Thyroid gland (tissue), 4 donors: ENCODE data around the gene NIPAL1.

Experiments
- POLR2A ChIP-seq, 2 donors: fragments of 450-650 bp; IDR thresholded peaks; one replicate each; pipeline ENCODE4 v1.6.1; 2017; ENCODE audit warnings: antibody characterized with exemption in 2 of 2, mild to moderate bottlenecking in 2 of 2, moderate library complexity in 1 of 2
- TF ChIP-seq, protein P1 (sequence below), 6 experiments: fragments of 200-600 bp in 3 of 6; fragments of 450-650 bp in 3 of 6; sonication (generic) in 3 of 6; IDR thresholded peaks; one replicate each; pipeline ENCODE4 v1.5.1; 2016 to 2019; ENCODE audit warnings: antibody characterized with exemption in 6 of 6, mild to moderate bottlenecking in 2 of 6, inconsistent platforms in 1 of 6, moderate library complexity in 1 of 6

DNA sequence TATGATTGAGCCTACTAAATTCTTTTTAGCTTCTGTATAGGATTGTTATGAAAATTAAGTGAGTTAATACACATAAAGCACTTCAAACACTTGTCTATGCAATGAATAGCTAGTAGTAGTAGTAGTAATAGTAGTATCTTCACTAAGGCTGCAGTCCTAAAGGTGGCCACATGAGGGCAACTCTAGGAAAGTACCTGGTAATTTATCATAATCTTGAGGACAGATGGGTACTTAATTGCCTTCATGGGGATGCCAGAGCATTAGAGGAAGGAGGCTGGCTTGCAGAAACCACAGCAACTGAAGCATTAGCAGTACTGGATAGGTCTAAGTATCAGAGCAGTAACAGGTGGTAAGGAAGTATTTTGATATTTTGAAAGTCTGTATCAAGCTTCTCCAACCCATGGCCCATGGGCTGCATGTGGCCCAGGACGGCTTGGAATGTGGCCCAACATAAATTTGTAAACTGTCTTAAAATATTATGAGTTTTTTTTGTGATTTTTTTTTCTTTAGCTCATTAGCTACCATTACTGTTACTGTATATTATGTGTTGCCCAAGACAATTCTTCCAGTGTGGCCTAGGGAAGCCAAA lies 17.3 kb downstream of the NIPAL1 start:
- TF ChIP-seq, protein P1, sequence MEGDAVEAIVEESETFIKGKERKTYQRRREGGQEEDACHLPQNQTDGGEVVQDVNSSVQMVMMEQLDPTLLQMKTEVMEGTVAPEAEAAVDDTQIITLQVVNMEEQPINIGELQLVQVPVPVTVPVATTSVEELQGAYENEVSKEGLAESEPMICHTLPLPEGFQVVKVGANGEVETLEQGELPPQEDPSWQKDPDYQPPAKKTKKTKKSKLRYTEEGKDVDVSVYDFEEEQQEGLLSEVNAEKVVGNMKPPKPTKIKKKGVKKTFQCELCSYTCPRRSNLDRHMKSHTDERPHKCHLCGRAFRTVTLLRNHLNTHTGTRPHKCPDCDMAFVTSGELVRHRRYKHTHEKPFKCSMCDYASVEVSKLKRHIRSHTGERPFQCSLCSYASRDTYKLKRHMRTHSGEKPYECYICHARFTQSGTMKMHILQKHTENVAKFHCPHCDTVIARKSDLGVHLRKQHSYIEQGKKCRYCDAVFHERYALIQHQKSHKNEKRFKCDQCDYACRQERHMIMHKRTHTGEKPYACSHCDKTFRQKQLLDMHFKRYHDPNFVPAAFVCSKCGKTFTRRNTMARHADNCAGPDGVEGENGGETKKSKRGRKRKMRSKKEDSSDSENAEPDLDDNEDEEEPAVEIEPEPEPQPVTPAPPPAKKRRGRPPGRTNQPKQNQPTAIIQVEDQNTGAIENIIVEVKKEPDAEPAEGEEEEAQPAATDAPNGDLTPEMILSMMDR (IDR thresholded peaks at IDR 0.05), result peak in 3 of 6 experiments; percentile 46 to 48 (median 47)
- TF ChIP-seq POLR2A (IDR thresholded peaks at IDR 0.05), result no peak
